ENCODE data around the gene TBC1D30. TPM values are rescaled to one million over a fixed set of nuclear protein-coding genes. Genes with fewer than 3 reads are reported as not detected.

Gene TBC1D30
- total RNA-seq, 6 donors from 2014 or later, result 13.0 to 35.2 (median 16.8) TPM

GRCh38 chr12:64918344-64918743 is 93.9 kb downstream of the TBC1D30 start:
- H3K27ac ChIP-seq, result no peak overlapping the region
- no peak for TF ChIP-seq POLR2AphosphoS5 (IDR thresholded peaks at IDR 0.05)
- TF ChIP-seq POLR2A (IDR thresholded peaks at IDR 0.05), result no peak
- TF ChIP-seq EP300 (IDR thresholded peaks at IDR 0.05), result no peak
- TF ChIP-seq CTCF (IDR thresholded peaks at IDR 0.05), result no peak
- no peaks in the 10 kb centered on the region for H3K27me3 ChIP-seq
- ATAC-seq (ENCODE audit: low FRiP score in 2 of 2) (no peak), DNase-seq (no peak)
- H3K9me3 ChIP-seq, result no peaks in the 10 kb centered on the region
- no peak overlapping the region for H3K4me3 ChIP-seq
- H3K4me1 ChIP-seq, result peaks cover 0 to 4% (median 0%) of the 10 kb centered on the region in 4 donors
- no peaks in the 10 kb centered on the region for H3K36me3 ChIP-seq
- 90 to 98% methylated on average over 2 of the region's 2 CpGs for WGBS, 2 donors

- DNase-seq (no peak), ATAC-seq (ENCODE audit: low FRiP score in 2 of 2) (no peak)
- H3K36me3 ChIP-seq, result no peaks in the 10 kb centered on the region
- no peak overlapping the region for H3K4me3 ChIP-seq
- WGBS, 2 donors, result 85 to 92% methylated on average over 2 of the region's 2 CpGs
- H3K27me3 ChIP-seq, result no peaks in the 10 kb centered on the region
- TF ChIP-seq POLR2A (IDR thresholded peaks at IDR 0.05), result no peak
- TF ChIP-seq POLR2AphosphoS5 (IDR thresholded peaks at IDR 0.05), result no peak
- no peak for TF ChIP-seq CTCF (IDR thresholded peaks at IDR 0.05)
- TF ChIP-seq EP300 (IDR thresholded peaks at IDR 0.05), result no peak
- H3K4me1 ChIP-seq, result peaks cover 0 to 4% (median 0%) of the 10 kb centered on the region in 4 donors
- no peaks in the 10 kb centered on the region for H3K9me3 ChIP-seq
- no peak overlapping the region for H3K27ac ChIP-seq
These were observed 94.4 kb downstream of the TBC1D30 start for GRCh38 chr12:64918801-64919200.

GRCh38 chr12:64922853-64923252 is 98.4 kb downstream of the TBC1D30 start:
- ATAC-seq (ENCODE audit: low FRiP score in 2 of 2) (no peak), DNase-seq (no peak)
- TF ChIP-seq CTCF (IDR thresholded peaks at IDR 0.05) (no peak), POLR2AphosphoS5 (IDR thresholded peaks at IDR 0.05) (no peak), POLR2A (IDR thresholded peaks at IDR 0.05) (no peak), EP300 (IDR thresholded peaks at IDR 0.05) (no peak)
- Histone ChIP-seq H3K27ac (no peak overlapping the region), H3K27me3 (no peaks in the 10 kb centered on the region), H3K4me3 (no peak overlapping the region), H3K4me1 (no peaks in the 10 kb centered on the region), H3K36me3 (no peaks in the 10 kb centered on the region), H3K9me3 (no peaks in the 10 kb centered on the region)

- Histone ChIP-seq H3K36me3 (no peaks in the 10 kb centered on the region), H3K4me1 (no peaks in the 10 kb centered on the region), H3K4me3 (no peak overlapping the region), H3K27me3 (no peaks in the 10 kb centered on the region), H3K9me3 (no peaks in the 10 kb centered on the region), H3K27ac (no peak overlapping the region)
- TF ChIP-seq POLR2A (IDR thresholded peaks at IDR 0.05) (no peak), POLR2AphosphoS5 (IDR thresholded peaks at IDR 0.05) (no peak), EP300 (IDR thresholded peaks at IDR 0.05) (no peak), CTCF (IDR thresholded peaks at IDR 0.05) (no peak)
- no peak for ATAC-seq (ENCODE audit: low FRiP score in 2 of 2)
- DNase-seq, result no peak
These were observed 99.1 kb downstream of the TBC1D30 start for GRCh38 chr12:64923536-64923935.

Other genes with a start within 250 kb of the TBC1D30 start
- 100 to 1,000 TPM in 1 of 6 donors, 10 to 100 TPM in 5; 25.0 to 104 (median 46.0) TPM for gene RASSF3, start 214.2 kb upstream of the TBC1D30 start, total RNA-seq
- 100 to 1,000 TPM in 4 of 6 donors, 10 to 100 TPM in 2; 43.0 to 201 (median 135) TPM for gene GNS, start 65.2 kb upstream of the TBC1D30 start, total RNA-seq

Measured in upper lobe of left lung (tissue), 6 donors.